ENCODE data around the gene ATP9B.

The ATP9B gene

GRCh38 chr18:79022603-79023002, 46.6 kb upstream of the ATP9B start:
- no peak for TF ChIP-seq SNAI2 (CRISPR knock-in tag; IDR thresholded peaks at IDR 0.05)
- TF ChIP-seq ZFP3 (CRISPR knock-in tag; IDR thresholded peaks at IDR 0.05) = no peak
- TF ChIP-seq ZNF565 (CRISPR knock-in tag; conservative IDR thresholded peaks at IDR 0.05; ENCODE audit: low read depth) = no peak
- TF ChIP-seq TOX (CRISPR knock-in tag; IDR thresholded peaks at IDR 0.05; ENCODE audit: borderline replicate concordance) = no peak
- no peak for TF ChIP-seq ARNTL (CRISPR knock-in tag; IDR thresholded peaks at IDR 0.05; ENCODE audit: borderline replicate concordance, low read depth)
- TF ChIP-seq CSDC2 (CRISPR knock-in tag; IDR thresholded peaks at IDR 0.05) = no peak
- no peak for TF ChIP-seq CREB5 (CRISPR knock-in tag; IDR thresholded peaks at IDR 0.05; ENCODE audit: low read depth)
- no peak for TF ChIP-seq POU6F1 (CRISPR knock-in tag; IDR thresholded peaks at IDR 0.05; ENCODE audit: borderline replicate concordance, low read depth)
- TF ChIP-seq ZNF8 (CRISPR knock-in tag; IDR thresholded peaks at IDR 0.05) = no peak
- TF ChIP-seq ZNF70 (CRISPR knock-in tag; IDR thresholded peaks at IDR 0.05) = no peak
- TF ChIP-seq TCF4 (CRISPR knock-in tag; IDR thresholded peaks at IDR 0.05; ENCODE audit: borderline replicate concordance) = no peak
- no peak for TF ChIP-seq OSR1 (CRISPR knock-in tag; IDR thresholded peaks at IDR 0.05)
- no peak for TF ChIP-seq ISL1 (CRISPR knock-in tag; IDR thresholded peaks at IDR 0.05)
- no peak for TF ChIP-seq PATZ1 (CRISPR knock-in tag; IDR thresholded peaks at IDR 0.05; ENCODE audit: borderline replicate concordance)
- ATAC-seq = no peak

GRCh38 chr18:79026491-79026890, 42.7 kb upstream of the ATP9B start:
- ATAC-seq = no peak
- no peak for TF ChIP-seq SNAI2 (CRISPR knock-in tag; IDR thresholded peaks at IDR 0.05)
- no peak for TF ChIP-seq ZFP3 (CRISPR knock-in tag; IDR thresholded peaks at IDR 0.05)
- TF ChIP-seq BACH2 (CRISPR knock-in tag; IDR thresholded peaks at IDR 0.05; ENCODE audit: borderline replicate concordance) = no peak
- TF ChIP-seq ZNF565 (CRISPR knock-in tag; conservative IDR thresholded peaks at IDR 0.05; ENCODE audit: low read depth) = no peak
- TF ChIP-seq POU6F1 (CRISPR knock-in tag; IDR thresholded peaks at IDR 0.05; ENCODE audit: borderline replicate concordance, low read depth) = no peak
- no peak for TF ChIP-seq PPARA (CRISPR knock-in tag; IDR thresholded peaks at IDR 0.05; ENCODE audit: borderline replicate concordance)
- no peak for TF ChIP-seq OSR1 (CRISPR knock-in tag; IDR thresholded peaks at IDR 0.05)
- TF ChIP-seq ESRRG (CRISPR knock-in tag; IDR thresholded peaks at IDR 0.05) = no peak
- no peak for TF ChIP-seq ZNF70 (CRISPR knock-in tag; IDR thresholded peaks at IDR 0.05)
- no peak for TF ChIP-seq CSDC2 (CRISPR knock-in tag; IDR thresholded peaks at IDR 0.05)
- no peak for TF ChIP-seq CSRNP3 (CRISPR knock-in tag; IDR thresholded peaks at IDR 0.05)
- no peak for TF ChIP-seq RARB (CRISPR knock-in tag; IDR thresholded peaks at IDR 0.05)
- no peak for TF ChIP-seq PATZ1 (CRISPR knock-in tag; IDR thresholded peaks at IDR 0.05; ENCODE audit: borderline replicate concordance)
- no peak for TF ChIP-seq ARNTL (CRISPR knock-in tag; IDR thresholded peaks at IDR 0.05; ENCODE audit: borderline replicate concordance, low read depth)
- TF ChIP-seq TOX (CRISPR knock-in tag; IDR thresholded peaks at IDR 0.05; ENCODE audit: borderline replicate concordance) = no peak
- no peak for TF ChIP-seq TCF4 (CRISPR knock-in tag; IDR thresholded peaks at IDR 0.05; ENCODE audit: borderline replicate concordance)

- no peak for ATAC-seq
- TF ChIP-seq TOX (CRISPR knock-in tag; IDR thresholded peaks at IDR 0.05; ENCODE audit: borderline replicate concordance) = no peak
- TF ChIP-seq PATZ1 (CRISPR knock-in tag; IDR thresholded peaks at IDR 0.05; ENCODE audit: borderline replicate concordance) = no peak
- no peak for TF ChIP-seq ESRRG (CRISPR knock-in tag; IDR thresholded peaks at IDR 0.05)
- no peak for TF ChIP-seq POU6F1 (CRISPR knock-in tag; IDR thresholded peaks at IDR 0.05; ENCODE audit: borderline replicate concordance, low read depth)
- TF ChIP-seq ISL1 (CRISPR knock-in tag; IDR thresholded peaks at IDR 0.05) = no peak
- no peak for TF ChIP-seq GLIS3 (CRISPR knock-in tag; IDR thresholded peaks at IDR 0.05)
- no peak for TF ChIP-seq ZNF8 (CRISPR knock-in tag; IDR thresholded peaks at IDR 0.05)
- TF ChIP-seq ZNF565 (CRISPR knock-in tag; conservative IDR thresholded peaks at IDR 0.05; ENCODE audit: low read depth) = no peak
Measured at GRCh38 chr18:79030680-79031079, 38.5 kb upstream of the ATP9B start.
